RCC 7860 (cell line): Measurements from ENCODE around the gene PGRMC2.
"Not testable (repeated sequence)": the region's sequence is repeated elsewhere in the genome, so short reads cannot be mapped to it uniquely, and the experiment has no call there.

Experiments
- DNase-seq: peaks from one replicate; pipeline ENCODE4 v3.0.0-alpha.2; 2015; ENCODE audit warnings: low spot score
- FAIRE-seq: peaks from 2 replicates; lab custom pipeline; 2012; peaks lifted over from hg19 to GRCh38; lab: Jason Lieb, UNC

The PGRMC2 gene

DNA sequence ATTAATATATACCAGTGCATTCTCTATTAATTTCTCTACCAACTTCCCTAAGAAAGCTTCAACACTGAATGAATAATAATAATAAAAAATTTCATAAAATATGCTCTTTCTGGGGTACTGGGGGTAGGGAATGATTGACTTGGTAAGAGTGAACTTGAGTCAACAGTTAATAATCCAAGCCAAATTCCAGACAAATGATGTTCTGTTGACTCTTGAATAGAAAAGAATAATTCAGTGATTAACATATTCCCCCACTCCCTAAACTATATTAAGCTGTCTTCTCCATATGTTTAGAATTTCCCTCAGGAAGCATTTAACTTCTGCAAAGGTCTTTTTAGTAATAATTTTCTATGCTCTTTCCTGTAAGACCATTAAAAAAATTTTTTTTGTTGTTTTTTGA is 12.3 kb downstream of the PGRMC2 start:
- DNase-seq (peak; percentile 42), FAIRE-seq (peak; percentile 58)

DNA sequence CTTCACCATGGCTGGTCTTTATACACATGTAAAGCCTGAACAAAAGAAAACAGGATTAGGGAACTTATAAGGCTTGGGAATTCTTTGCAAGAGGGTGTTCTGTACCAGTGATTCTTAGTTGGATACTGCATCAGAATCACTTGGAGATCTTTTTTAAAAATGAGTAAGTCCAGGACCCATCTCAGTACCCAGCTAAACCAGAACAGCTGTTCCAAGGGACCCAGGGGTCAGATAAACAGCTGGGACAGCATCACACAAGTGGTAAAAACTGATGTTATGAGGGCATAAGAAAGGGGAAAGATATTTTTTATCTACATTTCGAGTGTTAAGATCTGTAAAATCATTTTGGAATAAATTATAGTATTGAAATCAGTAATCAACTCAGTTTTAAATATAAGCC is 16.1 kb downstream of the PGRMC2 start:
- FAIRE-seq: no peak
- DNase-seq: no peak

DNA sequence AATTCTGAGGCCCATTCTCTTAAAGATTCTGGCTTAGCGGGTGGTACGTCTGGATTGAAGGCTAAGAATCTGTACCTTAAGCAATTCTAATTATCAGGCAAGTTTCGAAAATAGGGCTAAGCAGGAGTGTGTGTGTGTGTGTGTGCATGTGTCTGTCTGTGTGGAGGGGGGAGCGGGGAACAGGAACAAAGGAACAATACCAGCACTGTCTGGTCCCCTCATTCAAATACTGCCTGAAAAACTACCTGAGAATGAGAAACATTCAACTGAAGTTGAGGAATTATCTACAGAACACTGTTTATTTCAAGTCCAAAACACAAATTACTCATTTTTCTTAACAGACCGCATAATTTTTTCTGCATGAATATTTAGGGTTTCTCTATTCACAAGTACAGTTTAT is 18.6 kb downstream of the PGRMC2 start:
- FAIRE-seq: no peak
- DNase-seq: no peak

GRCh38 chr4:128267745-128268144 is 19.9 kb downstream of the PGRMC2 start:
- FAIRE-seq: no peak
- no peak for DNase-seq

GRCh38 chr4:128267171-128267570 is 20.4 kb downstream of the PGRMC2 start:
- DNase-seq: not testable (repeated sequence)

GRCh38 chr4:128265550-128265949 is 22.1 kb downstream of the PGRMC2 start:
- not testable (repeated sequence) for DNase-seq, FAIRE-seq

More at GRCh38 chr4:128267171-128267570, 20.4 kb downstream of the PGRMC2 start:
- not testable (repeated sequence) for FAIRE-seq

DNA sequence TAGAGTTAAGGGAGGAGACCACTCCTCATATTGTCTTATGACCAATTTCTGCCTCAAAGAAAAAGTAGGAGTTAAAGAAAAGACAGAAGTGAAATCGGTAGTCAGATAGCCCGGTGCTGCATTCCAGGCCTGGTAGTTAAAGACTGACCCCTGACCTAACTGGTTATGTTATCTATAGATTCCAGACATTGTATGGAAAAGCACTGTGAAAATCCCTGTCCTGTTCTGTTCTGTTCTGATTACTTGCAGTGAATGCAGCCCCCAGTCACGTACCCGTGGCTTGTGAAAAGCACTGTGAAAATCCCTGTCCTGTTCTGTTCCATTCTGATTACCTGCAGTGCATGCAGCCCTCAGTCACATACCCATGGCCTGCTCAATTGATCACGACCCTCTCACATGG is 27.7 kb downstream of the PGRMC2 start:
- FAIRE-seq, DNase-seq: not testable (repeated sequence)

DNA sequence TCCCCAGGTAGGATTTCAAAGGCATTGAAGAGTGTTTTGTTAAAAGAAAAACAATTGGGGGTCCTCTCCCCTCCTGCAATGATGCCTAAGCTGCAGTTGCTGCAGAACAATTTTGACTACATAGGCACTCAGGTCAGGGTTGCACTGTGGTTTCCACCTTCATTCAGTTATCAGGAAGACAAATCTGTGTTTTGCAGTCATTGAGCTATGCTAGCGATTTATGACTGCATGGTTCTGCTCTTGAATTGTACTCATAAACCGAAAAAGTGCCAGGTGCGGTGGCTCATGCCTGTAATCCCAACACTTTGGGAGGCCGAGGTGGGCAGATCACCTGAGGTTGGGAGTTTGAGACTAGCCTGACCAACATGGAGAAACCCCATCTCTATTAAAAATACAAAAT is 29.4 kb downstream of the PGRMC2 start:
- FAIRE-seq, DNase-seq: not testable (repeated sequence)

- FAIRE-seq: no peak
- DNase-seq: no peak
Observed at GRCh38 chr4:128256539-128256938, 31.1 kb downstream of the PGRMC2 start.

GRCh38 chr4:128255906-128256305 is 31.7 kb downstream of the PGRMC2 start:
- FAIRE-seq (no peak), DNase-seq (no peak)

GRCh38 chr4:128249787-128250668 is 37.6 kb downstream of the PGRMC2 start:
- peak; percentile 26 for DNase-seq
- FAIRE-seq: peak; percentile 58

DNA sequence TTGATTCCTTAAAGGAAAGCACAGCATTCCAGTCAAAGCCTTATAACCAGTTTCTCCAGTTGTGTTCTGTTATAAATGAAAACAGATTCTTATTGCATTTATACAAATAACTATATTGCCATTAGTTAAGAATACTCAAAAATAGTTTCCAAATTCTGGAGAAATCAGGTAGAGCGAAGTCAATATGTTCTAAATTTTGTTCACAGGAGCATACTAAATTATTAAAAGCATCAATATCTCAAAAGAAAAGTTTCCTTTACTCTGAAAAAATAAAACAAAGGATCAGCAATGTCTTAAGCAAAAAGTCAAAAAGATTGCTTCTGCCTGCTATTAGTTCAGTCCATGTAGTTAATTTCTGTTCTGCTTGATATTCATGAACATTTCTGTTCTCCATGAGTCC is 39.7 kb downstream of the PGRMC2 start:
- FAIRE-seq: no peak
- no peak for DNase-seq

DNA sequence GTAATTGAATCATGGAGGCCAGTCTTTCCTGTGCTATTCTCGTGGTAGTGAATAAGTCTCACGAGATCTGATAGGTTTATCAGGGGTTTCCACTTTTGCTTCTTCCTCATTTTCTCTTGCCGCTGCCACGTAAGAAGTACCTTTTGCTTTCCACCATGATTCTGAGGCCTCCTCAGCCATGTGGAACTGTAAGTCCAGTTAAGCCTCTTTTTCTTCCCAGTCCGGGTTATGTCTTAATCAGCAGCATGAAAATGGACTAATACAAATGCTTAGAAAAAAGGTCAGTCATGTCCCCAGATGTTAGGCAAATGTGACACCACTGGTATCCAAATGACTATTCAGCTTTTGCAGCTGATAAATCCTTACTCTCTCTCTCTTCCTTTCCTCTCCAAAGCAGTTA is 42.2 kb downstream of the PGRMC2 start:
- DNase-seq, FAIRE-seq: not testable (repeated sequence)

- no peak for FAIRE-seq
- no peak for DNase-seq
Observed at GRCh38 chr4:128244379-128244778, 43.2 kb downstream of the PGRMC2 start.

GRCh38 chr4:128242601-128243000 is 45.0 kb downstream of the PGRMC2 start:
- DNase-seq (no peak), FAIRE-seq (no peak)

DNA sequence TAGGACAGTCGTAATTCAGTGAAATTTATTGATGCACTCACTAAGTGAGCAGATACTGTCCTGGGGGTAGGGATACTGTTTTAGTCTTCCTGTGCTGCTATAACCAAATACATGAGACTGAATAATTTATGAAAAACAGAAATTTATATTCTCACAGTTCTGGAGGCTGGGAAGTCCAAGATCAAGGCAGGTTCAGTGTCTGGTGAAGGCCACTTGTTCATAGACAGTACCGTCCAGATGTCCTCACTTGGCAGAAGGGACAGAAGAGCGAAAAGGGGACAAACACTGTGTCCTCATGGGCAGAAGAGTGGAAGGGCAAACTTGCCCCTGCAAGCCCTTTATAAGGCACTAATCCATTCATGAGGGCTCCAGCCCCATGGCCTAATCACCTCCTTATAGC is 45.6 kb downstream of the PGRMC2 start:
- no peak for DNase-seq
- FAIRE-seq: no peak

DNA sequence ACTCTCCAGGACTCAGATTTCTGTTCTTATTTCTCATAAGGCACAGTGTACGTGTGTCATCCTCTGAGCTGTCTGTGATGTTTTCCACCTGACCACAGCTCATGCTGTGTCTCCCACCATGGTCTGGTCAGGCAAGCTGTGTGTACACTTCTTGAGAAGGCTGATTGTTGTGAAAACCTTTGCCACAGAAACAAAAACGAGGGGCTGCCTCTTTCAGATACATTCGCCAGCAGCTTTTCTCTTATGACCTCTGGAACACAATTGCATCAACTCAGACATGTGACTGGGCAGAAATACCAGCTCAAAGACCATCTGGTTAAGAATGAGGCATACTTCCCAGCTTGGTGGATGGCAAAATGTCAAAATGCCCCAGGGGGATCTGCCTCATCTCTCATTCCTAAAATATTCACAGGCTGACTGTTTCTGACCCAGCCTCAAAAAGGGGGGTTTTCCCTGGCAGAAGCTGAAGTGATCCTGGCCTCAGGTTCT is 46.1 kb downstream of the PGRMC2 start:
- peak; percentile 67 for FAIRE-seq
- DNase-seq: peak; percentile 72

DNA sequence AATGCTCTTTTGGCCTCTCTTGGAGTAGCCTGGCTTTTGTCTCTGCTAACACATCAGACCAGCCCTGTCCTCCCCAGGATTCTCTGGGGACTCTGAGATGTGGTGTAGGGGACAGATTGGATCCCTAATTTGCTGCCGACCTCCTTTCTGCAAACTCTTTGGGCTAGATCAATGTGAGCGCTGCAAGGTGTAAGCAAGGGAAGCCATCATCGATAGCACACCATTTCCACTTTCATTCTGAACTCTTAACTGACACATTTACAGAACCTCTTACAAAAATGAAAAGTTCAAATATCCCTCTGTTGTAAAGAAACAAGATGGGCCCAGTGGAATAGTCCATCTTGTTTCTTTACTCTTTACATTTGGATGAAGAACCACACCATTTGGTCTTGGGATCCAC is 46.6 kb downstream of the PGRMC2 start:
- DNase-seq: no peak
- no peak for FAIRE-seq

DNA sequence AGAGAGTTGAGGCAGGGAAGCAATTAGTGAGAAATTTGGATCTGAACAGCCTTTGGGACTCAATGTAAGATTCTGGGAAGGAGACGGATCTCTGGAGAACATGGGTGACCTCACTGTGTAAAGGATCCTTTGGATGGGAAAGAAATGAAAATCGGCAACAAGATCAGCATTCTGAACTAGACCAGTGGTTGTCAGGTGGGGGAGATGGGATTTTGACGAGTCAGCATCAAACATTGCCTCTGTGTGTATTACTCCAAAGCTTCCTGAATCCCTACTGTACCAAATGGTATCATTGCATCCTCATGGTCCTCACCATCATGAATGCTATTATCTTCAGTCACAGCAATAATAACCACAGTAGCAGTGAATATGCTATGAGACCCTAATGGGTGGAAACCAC is 52.8 kb downstream of the PGRMC2 start:
- DNase-seq (no peak), FAIRE-seq (no peak)

GRCh38 chr4:128232719-128233118 is 54.9 kb downstream of the PGRMC2 start:
- DNase-seq: no peak
- no peak for FAIRE-seq

DNA sequence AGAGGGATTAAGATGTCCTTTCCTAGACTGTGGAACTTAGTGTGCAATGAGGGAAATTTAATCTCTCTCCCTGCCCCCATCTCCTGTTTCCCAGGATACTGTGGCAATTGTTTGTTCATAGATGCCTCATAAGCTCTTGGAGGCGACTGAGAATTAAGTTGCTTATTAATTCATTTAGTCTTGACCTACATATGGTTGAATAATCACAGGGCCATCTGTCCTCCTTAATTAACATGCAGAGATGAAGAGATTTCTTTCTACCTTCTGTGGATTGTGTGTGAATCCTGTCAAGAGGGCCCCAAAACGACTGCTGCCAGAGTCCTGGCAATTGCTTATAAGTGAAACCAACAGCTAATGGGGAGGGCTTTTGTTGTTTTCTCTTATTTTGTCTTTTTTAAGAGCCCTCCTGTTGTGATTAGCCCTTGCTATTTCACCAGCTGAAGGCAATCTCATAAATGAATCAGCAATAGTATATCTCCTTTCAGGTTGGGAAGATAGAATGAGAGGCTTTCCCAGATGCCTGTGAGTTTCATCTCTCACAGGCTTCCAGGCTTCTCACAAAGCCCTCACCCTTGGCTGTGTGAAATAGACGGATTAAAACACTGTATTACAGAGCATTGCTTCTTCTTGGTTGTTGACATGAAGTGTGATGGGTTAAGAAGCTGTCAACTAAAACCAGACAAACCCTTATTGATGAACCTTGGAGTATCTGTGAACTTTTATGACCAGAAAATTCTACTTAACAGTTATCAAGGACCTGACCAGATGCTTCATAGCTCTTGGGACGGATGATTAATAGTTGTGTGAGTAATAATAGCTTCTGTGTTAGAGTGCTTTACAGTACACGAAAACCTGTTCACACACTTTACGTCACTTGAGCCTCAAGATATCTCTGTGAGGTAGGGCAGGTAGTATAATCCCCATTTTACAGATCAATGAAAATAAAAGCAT is 58.5 kb downstream of the PGRMC2 start:
- no peak for DNase-seq
- FAIRE-seq: no peak
